ENCODE measurements around the gene DENND4C.

GRCh38 chr9:19252174-19252884, 21.8 kb downstream of the DENND4C start:
- TF ChIP-seq CTCF (IDR thresholded peaks at IDR 0.05; ENCODE audit: borderline replicate concordance, extremely low read depth, low read length, poor library complexity, severe bottlenecking) = no peak
- TF ChIP-seq EZH2 (IDR thresholded peaks at IDR 0.05; ENCODE audit: borderline replicate concordance, low read depth, low read length, severe bottlenecking) = no peak

All from DND-41 (cell line).